GF-D8 (cell line): ENCODE data around the gene HSPA1A.

ENCODE experiments used
- DNase-seq: peaks from one replicate; lab custom pipeline; 2025; lab: John Stamatoyannopoulos, UW

HSPA1A gene

DNA sequence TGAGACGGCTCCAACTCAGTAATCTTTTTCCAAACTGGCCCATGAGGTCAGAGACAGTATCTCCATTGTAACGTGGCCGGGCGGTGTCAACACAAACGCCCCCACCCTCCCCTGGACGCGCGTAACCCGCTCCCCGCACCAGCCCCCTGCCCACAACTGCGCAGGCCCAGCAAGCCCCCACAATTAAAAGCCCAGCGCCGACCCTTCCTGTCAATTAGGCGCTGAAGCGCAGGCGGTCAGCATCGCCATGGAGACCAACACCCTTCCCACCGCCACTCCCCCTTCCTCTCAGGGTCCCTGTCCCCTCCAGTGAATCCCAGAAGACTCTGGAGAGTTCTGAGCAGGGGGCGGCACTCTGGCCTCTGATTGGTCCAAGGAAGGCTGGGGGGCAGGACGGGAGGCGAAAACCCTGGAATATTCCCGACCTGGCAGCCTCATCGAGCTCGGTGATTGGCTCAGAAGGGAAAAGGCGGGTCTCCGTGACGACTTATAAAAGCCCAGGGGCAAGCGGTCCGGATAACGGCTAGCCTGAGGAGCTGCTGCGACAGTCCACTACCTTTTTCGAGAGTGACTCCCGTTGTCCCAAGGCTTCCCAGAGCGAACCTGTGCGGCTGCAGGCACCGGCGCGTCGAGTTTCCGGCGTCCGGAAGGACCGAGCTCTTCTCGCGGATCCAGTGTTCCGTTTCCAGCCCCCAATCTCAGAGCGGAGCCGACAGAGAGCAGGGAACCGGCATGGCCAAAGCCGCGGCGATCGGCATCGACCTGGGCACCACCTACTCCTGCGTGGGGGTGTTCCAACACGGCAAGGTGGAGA lies at the start of gene HSPA1A, which contains the start of gene HSPA1L:
HSPA1A (plus strand) TSS at position 519 of the 814 bp plus-strand sequence; CDS start at position 733, 214 bp downstream.
HSPA1L (minus strand) TSS at position 259 of the 814 bp plus-strand sequence. CDS start 3,311 bp downstream, outside the sequence.
- DNase-seq = peak; percentile 91

- no peak for DNase-seq
Observed at GRCh38 chr6:31765559-31765909, 49.8 kb upstream of the HSPA1A start.

GRCh38 chr6:31765910-31766794 lies 49.2 kb upstream of the HSPA1A start:
- DNase-seq = no peak

- no peak for DNase-seq
Observed at GRCh38 chr6:31767096-31767645, 48.2 kb upstream of the HSPA1A start.

- peak; percentile 0 for DNase-seq
Observed at GRCh38 chr6:31768363-31769257, 46.7 kb upstream of the HSPA1A start.

DNA sequence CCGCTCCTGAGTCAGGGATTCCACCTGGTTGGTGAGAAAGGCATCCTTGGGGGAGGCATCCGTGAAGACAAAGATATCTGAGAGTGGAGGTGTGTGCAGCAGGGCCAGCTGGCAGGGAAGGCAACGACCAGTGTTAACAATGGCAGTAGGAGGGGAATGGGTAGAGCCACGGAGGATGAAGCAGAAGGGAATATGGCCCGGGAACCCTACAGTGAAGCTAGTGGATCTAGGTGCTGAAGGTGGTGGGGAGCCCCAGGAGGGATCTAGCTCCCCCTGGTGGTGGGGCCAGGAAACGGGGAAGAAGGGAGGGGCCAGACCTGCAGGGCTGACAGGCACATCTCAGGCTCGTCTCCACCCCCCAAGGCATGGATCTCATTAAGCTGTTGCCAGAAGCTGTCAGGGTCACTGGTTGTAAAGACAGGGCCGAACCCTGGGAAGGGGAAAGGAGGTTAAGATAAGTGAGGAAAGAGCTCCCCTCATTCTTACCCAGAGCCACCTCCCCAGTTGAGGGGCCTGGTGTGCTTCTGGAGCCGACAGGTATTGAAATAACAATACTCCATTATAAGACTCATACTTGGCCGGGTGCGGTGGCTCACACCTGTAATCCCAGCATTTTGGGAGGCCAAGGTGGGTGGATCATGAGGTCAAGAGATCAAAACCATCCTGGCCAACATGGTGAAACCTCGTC lies 45.5 kb upstream of the HSPA1A start:
- peak; percentile 18 for DNase-seq

- DNase-seq = no peak
Observed at GRCh38 chr6:31770860-31771259, 44.5 kb upstream of the HSPA1A start.

DNA sequence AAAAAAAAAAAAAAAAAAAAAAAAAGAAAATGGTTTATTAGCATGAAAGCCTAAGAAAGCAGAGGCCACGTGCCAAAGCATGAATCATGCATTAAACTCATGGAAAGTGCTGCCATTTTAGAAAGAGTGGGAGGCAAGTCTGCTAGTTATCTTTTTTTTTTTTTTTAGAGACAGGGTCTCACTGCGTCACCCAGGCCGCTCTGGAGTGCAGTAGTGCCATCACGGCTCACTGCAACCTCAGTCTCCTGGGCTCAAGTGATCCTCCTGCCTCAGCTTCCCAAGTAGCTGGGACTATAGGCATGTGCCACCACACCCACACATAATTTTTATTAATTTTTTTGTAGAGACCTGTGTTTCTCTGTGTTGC lies 43.4 kb upstream of the HSPA1A start:
- DNase-seq = no peak

- DNase-seq = no peak
Observed at GRCh38 chr6:31775184-31775583, 40.2 kb upstream of the HSPA1A start.

GRCh38 chr6:31775633-31776484 lies 39.5 kb upstream of the HSPA1A start:
- no peak for DNase-seq

DNA sequence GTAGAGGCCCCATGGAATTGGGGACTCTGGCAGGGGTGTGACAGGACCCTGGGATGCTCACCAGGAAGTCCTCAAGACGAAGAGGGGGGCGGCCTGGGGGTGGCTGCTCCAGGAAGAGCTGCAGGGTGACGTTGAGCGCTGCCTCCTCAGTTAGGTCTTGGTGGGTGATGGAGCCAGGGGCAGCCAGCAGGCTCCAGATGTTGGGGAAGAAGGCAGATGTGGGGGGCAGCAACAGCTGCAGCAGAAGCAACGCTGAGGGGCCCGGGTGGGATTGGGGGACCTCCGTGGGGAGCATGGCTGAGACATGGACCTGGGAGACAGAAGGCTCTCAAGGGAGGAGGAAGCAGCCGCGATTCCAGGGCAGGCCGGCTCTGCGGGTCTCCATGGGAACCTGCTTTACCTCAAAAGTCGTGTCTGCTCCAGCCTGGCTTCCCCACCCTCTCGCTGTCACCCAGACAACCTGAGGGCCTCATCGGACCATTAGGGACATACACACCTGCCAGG lies 38.8 kb upstream of the HSPA1A start:
- DNase-seq = no peak

DNA sequence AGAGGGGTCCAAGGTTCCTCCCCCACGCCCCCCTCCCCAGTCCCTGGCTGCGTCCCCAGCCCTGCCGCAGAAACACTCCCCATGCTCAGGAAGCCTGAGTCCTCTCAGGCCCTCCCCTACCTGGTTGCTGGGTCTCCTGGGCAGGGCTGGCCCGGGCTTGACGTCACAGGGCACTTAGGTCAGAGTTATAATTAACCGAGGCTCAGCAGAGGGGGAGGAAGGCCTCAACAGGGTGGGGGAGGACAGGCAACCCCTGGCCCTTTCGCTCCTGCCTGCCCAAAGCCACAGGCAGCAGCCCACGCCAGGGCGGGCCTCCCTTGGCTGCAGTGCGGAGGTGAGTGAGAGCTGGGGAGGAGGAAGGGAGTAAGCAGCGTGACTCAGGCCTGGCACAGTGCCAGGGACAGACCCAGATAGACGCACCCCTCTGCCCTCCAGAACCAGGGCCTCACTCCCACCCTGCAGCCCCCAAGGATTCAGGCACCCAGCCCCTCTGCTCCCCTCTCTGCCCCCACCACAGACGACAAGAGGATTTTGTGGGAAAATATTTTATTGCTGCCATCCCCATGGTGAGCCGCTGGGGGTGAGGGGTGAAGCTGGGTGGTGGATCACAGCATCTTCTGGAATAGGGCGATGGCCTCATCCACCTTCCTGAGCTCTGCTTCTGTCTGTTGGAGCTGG lies 38.2 kb upstream of the HSPA1A start, which contains the start of gene VWA7:
VWA7 (minus strand) TSS at position 340 of the 678 bp plus-strand sequence. CDS start 549 bp downstream, outside the sequence.
- peak; percentile 43 for DNase-seq

- no peak for DNase-seq
Observed at GRCh38 chr6:31777667-31778050, 37.7 kb upstream of the HSPA1A start.

GRCh38 chr6:31778193-31778592 lies 37.1 kb upstream of the HSPA1A start:
- no peak for DNase-seq

DNA sequence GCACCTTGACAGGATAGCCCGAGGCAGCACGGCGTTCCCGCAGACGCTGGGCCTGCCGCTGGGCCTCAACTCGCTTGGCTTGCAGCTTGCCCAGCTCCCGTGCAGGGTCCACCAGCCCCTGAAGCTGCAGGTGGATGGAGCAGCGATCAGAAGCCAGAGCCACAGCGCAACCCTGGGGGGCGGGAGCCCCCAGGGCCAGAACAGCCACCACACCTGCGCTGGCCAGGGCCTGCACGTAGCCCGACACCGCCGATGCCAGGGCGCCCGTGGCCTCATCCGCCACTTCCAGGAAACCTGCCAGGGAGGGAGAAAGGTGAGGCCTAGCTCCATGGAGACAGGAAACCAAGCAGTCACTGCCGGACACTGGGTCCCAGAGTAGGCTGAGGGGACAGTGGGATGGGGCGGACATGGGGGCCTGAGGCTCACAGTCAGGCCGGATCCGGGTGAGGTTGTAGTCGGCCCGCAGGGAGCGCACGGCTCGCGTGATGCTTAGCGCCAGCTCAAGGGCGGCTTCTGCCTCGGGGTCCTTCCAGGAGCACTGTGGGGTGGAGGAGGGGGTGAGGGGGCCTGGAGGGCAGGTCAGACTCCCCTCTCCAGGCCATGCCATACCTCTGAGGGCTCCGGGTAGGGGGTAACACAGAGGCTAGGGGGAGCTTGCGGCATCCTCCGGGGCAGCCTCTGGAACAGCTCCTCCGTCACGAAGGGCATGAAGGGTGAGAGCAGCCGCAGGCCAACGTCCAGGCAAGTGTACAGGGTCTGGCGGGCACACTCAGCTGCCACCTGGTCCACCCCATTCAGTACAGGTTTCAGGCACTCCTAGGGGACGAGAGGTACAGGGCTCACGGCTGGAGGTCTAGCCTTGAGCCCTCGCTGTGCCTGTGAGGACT lies 36.1 kb upstream of the HSPA1A start:
- DNase-seq = no peak

GRCh38 chr6:31779908-31780307 lies 35.4 kb upstream of the HSPA1A start:
- DNase-seq = no peak

DNA sequence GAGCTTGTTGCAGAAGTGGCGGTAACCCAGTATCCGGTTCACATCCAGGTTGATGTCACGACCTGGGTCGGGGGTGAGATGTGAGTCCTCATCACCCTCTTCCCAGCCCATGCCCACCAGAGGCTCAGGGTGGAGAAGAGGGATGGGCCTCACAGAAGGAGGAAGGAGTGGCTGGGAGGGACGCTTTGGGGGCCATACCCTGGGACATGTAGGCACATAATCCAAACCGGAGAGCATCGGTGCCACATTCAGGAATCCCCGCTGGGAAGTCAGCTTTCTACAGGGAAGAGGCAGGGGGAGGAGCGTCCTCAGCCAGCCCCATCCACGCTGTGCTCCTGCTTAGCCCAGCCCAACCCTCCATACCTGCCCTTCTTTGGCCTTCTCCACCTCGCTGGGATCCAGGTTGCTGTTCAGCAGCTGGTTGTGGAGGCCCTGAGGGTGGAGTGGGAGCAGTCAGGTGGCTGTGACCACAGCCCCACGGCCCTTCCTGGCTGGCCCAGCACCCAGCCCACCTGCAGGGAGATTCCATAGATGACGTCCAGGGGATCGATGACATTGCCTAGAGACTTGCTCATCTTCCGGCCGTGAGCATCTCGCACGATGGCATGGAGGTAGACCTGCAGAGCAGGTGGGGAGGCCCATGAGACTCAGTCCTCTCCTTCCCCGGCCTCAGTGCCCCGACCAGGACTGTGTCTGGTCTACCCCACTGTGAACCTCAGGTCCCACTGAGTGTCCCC lies 34.7 kb upstream of the HSPA1A start:
- no peak for DNase-seq
